Measurements from ENCODE around the gene TTLL11.

DNA sequence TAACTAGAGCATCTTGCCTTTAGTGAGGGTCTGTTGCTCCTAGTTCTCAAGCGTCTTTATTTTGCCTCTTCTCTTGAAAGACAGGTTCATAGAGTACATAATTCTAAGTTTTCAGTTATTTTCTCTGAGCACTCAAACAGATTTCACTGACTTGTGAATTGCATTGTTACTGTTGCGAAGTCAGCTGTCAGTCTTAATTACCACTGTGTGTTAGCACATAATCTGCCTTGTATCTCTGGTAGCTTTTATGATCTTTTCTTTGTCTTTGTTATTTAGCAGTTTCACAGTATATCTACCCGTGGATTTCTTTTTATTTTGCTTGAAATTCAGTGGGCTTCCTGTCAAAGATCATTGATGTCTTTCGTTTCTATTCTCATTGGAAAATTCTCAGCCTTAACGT, 192.9 kb downstream of the TTLL11 start:
- TF ChIP-seq, protein P1, sequence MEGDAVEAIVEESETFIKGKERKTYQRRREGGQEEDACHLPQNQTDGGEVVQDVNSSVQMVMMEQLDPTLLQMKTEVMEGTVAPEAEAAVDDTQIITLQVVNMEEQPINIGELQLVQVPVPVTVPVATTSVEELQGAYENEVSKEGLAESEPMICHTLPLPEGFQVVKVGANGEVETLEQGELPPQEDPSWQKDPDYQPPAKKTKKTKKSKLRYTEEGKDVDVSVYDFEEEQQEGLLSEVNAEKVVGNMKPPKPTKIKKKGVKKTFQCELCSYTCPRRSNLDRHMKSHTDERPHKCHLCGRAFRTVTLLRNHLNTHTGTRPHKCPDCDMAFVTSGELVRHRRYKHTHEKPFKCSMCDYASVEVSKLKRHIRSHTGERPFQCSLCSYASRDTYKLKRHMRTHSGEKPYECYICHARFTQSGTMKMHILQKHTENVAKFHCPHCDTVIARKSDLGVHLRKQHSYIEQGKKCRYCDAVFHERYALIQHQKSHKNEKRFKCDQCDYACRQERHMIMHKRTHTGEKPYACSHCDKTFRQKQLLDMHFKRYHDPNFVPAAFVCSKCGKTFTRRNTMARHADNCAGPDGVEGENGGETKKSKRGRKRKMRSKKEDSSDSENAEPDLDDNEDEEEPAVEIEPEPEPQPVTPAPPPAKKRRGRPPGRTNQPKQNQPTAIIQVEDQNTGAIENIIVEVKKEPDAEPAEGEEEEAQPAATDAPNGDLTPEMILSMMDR (IDR thresholded peaks at IDR 0.05): no peak
- no peak for TF ChIP-seq POLR2A (IDR thresholded peaks at IDR 0.05)

Measured in prostate gland (tissue), 2 donors.